Measurements from ENCODE around the gene ETV2. TPM values are rescaled to one million over a fixed set of nuclear protein-coding genes. Genes with fewer than 3 reads are reported as not detected.
A peak's percentile ranks its signal among the peaks of the same experiment; 100 is the strongest.

ETV2 gene
- total RNA-seq, 1 donor from 2014 or later = 1,894 TPM

GRCh38 chr19:35642312-35642711 lies 767 bp downstream of the ETV2 start:
- peak; percentile 48 for DNase-seq (ENCODE audit: low spot score)
- Mint-ChIP-seq H3K4me1 (ENCODE audit: unreplicated experiment) (peaks cover 17% of the 10 kb centered on the region), H3K36me3 (ENCODE audit: low read depth, unreplicated experiment) (peaks cover 7% of the 10 kb centered on the region), H3K4me3 (ENCODE audit: unreplicated experiment) (peak overlapping the region; percentile 89), H3K27ac (ENCODE audit: unreplicated experiment) (peak overlapping the region; percentile 52), H3K9me3 (ENCODE audit: unreplicated experiment) (no peaks in the 10 kb centered on the region), H3K27me3 (ENCODE audit: unreplicated experiment) (peaks cover 26% of the 10 kb centered on the region)
- no peak for TF ChIP-seq CTCF (IDR thresholded peaks at IDR 0.05; ENCODE audit: unreplicated experiment)

- H3K27ac Mint-ChIP-seq (ENCODE audit: unreplicated experiment) = peak overlapping the region; percentile 72
- H3K4me3 Mint-ChIP-seq (ENCODE audit: unreplicated experiment) = peak overlapping the region; percentile 91
- peaks cover 17% of the 10 kb centered on the region for H3K4me1 Mint-ChIP-seq (ENCODE audit: unreplicated experiment)
- peaks cover 7% of the 10 kb centered on the region for H3K36me3 Mint-ChIP-seq (ENCODE audit: low read depth, unreplicated experiment)
- H3K9me3 Mint-ChIP-seq (ENCODE audit: unreplicated experiment) = no peaks in the 10 kb centered on the region
- TF ChIP-seq CTCF (IDR thresholded peaks at IDR 0.05; ENCODE audit: unreplicated experiment) = no peak
- H3K27me3 Mint-ChIP-seq (ENCODE audit: unreplicated experiment) = peaks cover 26% of the 10 kb centered on the region
- peak; percentile 55 for DNase-seq (ENCODE audit: low spot score)
These were observed 1.3 kb downstream of the ETV2 start for GRCh38 chr19:35642798-35643254.

- DNase-seq (ENCODE audit: low spot score) = peak; percentile 98
- Mint-ChIP-seq H3K9me3 (ENCODE audit: unreplicated experiment) (no peaks in the 10 kb centered on the region), H3K27ac (ENCODE audit: unreplicated experiment) (peak overlapping the region; percentile 72), H3K4me1 (ENCODE audit: unreplicated experiment) (peaks cover 18% of the 10 kb centered on the region), H3K36me3 (ENCODE audit: low read depth, unreplicated experiment) (peaks cover 7% of the 10 kb centered on the region), H3K4me3 (ENCODE audit: unreplicated experiment) (peak overlapping the region; percentile 91), H3K27me3 (ENCODE audit: unreplicated experiment) (peaks cover 26% of the 10 kb centered on the region)
- TF ChIP-seq CTCF (IDR thresholded peaks at IDR 0.05; ENCODE audit: unreplicated experiment) = peak; percentile 53
These were observed 2.0 kb downstream of the ETV2 start for GRCh38 chr19:35643255-35644205.

GRCh38 chr19:35644206-35644986 lies 2.9 kb downstream of the ETV2 start:
- peak overlapping the region; percentile 96 for H3K4me3 Mint-ChIP-seq (ENCODE audit: unreplicated experiment)
- H3K9me3 Mint-ChIP-seq (ENCODE audit: unreplicated experiment) = no peaks in the 10 kb centered on the region
- peaks cover 19% of the 10 kb centered on the region for H3K4me1 Mint-ChIP-seq (ENCODE audit: unreplicated experiment)
- peaks cover 25% of the 10 kb centered on the region for H3K27me3 Mint-ChIP-seq (ENCODE audit: unreplicated experiment)
- H3K27ac Mint-ChIP-seq (ENCODE audit: unreplicated experiment) = peak overlapping the region; percentile 81
- peak; percentile 82 for DNase-seq (ENCODE audit: low spot score)
- peaks cover 7% of the 10 kb centered on the region for H3K36me3 Mint-ChIP-seq (ENCODE audit: low read depth, unreplicated experiment)
- no peak for TF ChIP-seq CTCF (IDR thresholded peaks at IDR 0.05; ENCODE audit: unreplicated experiment)

All from endothelial cell (in vitro differentiated cells).